ENCODE data around the gene CLEC5A.

CLEC5A gene

GRCh38 chr7:141973673-141974072 lies 26.9 kb upstream of the CLEC5A start, which contains the start of gene TAS2R38:
TAS2R38 (minus strand) TSS chr7:141973773; CDS start chr7:141973689, 84 bp downstream.
- no peak for TF ChIP-seq CTCF (IDR thresholded peaks at IDR 0.05; ENCODE audit: insufficient read depth, low read depth, low read length, missing control alignments)
- H3K4me3 ChIP-seq (ENCODE audit: low read length), result no peak within 1 kb of the TSS
- no peak for DNase-seq (ENCODE audit: low read depth)

GRCh38 chr7:141960687-141961422 lies 14.1 kb upstream of the CLEC5A start:
- no peak for TF ChIP-seq CTCF (IDR thresholded peaks at IDR 0.05; ENCODE audit: insufficient read depth, low read depth, low read length, missing control alignments)
- DNase-seq (ENCODE audit: low read depth), result no peak
- H3K4me3 ChIP-seq (ENCODE audit: low read length), result no peak overlapping the region

GRCh38 chr7:141956084-141956483 lies 9.3 kb upstream of the CLEC5A start:
- TF ChIP-seq CTCF (IDR thresholded peaks at IDR 0.05; ENCODE audit: insufficient read depth, low read depth, low read length, missing control alignments), result no peak
- peak; percentile 76 for DNase-seq (ENCODE audit: low read depth)
- H3K4me3 ChIP-seq (ENCODE audit: low read length), result no peak overlapping the region

- DNase-seq (ENCODE audit: low read depth), result no peak
- H3K4me3 ChIP-seq (ENCODE audit: low read length), result no peak overlapping the region
- TF ChIP-seq CTCF (IDR thresholded peaks at IDR 0.05; ENCODE audit: insufficient read depth, low read depth, low read length, missing control alignments), result no peak
Observed at GRCh38 chr7:141954334-141954733, 7.6 kb upstream of the CLEC5A start.

- no peak for DNase-seq (ENCODE audit: low read depth)
- TF ChIP-seq CTCF (IDR thresholded peaks at IDR 0.05; ENCODE audit: insufficient read depth, low read depth, low read length, missing control alignments), result no peak
- H3K4me3 ChIP-seq (ENCODE audit: low read length), result no peak overlapping the region
Observed at GRCh38 chr7:141952461-141952860, 5.7 kb upstream of the CLEC5A start.

- H3K4me3 ChIP-seq (ENCODE audit: low read length), result no peak overlapping the region
- no peak for DNase-seq (ENCODE audit: low read depth)
- TF ChIP-seq CTCF (IDR thresholded peaks at IDR 0.05; ENCODE audit: insufficient read depth, low read depth, low read length, missing control alignments), result no peak
Observed at GRCh38 chr7:141950806-141951205, 4.0 kb upstream of the CLEC5A start.

GRCh38 chr7:141949911-141950310 lies 3.1 kb upstream of the CLEC5A start:
- DNase-seq (ENCODE audit: low read depth), result no peak
- no peak for TF ChIP-seq CTCF (IDR thresholded peaks at IDR 0.05; ENCODE audit: insufficient read depth, low read depth, low read length, missing control alignments)
- no peak overlapping the region for H3K4me3 ChIP-seq (ENCODE audit: low read length)

Data from epithelial cell of esophagus (primary cell).